PFSK-1 (cell line): Measurements from ENCODE around the gene LSP1.

ENCODE experiments used
- FOXP2 ChIP-seq: optimal IDR thresholded peaks from 2 replicates; pipeline ENCODE3; 2011; ENCODE audit warnings: borderline replicate concordance, control low read depth, inconsistent platforms; ENCODE audit not compliant: insufficient read depth; ENCODE audit errors: extremely low read length, extremely low read depth
- POLR2AphosphoS5 ChIP-seq: IDR thresholded peaks from 2 replicates; pipeline ENCODE4 v1.6.1; 2012; ENCODE audit warnings: low read depth, mild to moderate bottlenecking, control low read depth, low read length, moderate library complexity
- SIN3A ChIP-seq: IDR thresholded peaks from 2 replicates; pipeline ENCODE4 v1.6.1; 2012; ENCODE audit warnings: mild to moderate bottlenecking, low read length, moderate library complexity, borderline replicate concordance; ENCODE audit not compliant: insufficient read depth
- TAF1 ChIP-seq: IDR thresholded peaks from 2 replicates; pipeline ENCODE4 v1.6.1; 2012; ENCODE audit warnings: low read length, control low read depth, borderline replicate concordance; ENCODE audit not compliant: insufficient read depth
- TF ChIP-seq, protein P1 (sequence below), 2 experiments: IDR thresholded peaks; 2 replicates each; pipeline versions ENCODE4 v1.6.1 to v1.8.0; 2011 to 2012; ENCODE audit warnings: low read depth in 2 of 2, low read length in 2 of 2, control low read depth in 1 of 2, inconsistent platforms in 1 of 2, mild to moderate bottlenecking in 1 of 2, moderate library complexity in 1 of 2; ENCODE audit not compliant: insufficient read depth in 1 of 2

LSP1 gene

DNA sequence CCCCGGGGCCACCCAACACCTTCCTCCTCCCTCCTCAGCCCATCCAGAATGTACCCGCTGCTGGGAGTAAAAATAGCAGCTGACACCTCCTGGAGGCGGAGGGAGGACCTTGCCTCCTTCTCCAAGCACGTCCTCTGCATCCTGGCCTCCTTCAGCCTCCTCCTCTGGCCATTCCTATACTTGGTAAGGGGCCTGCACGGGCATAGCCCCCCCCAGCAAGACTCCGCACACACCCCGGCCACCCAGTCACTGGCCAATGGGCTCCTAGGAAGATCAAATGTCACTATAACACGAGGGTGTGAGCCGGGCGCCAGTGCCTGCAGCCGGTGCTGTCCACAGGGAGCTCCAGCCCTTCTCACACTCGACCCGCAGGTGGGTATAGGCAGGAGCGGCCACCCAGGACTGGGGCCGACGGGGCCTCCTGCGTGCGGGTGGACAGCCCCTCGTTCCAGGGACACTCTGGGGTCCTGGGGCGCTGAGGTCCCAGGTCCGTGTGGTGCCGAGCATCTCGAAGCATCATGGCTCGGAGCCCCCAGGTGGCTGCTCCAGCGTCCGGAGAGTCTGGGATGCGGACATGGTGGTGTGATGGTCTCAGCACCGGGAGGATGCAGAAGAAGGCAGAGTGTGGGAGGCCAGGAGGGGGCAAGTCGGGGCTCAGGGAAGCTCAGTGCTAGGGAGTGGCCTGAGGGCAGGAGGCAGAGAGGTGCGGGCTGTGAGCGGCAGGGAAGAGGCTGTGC, 66.7 kb downstream of the LSP1 start, which contains the start of gene TNNT3:
TNNT3 (plus strand) TSS at position 313 of the 737 bp plus-strand sequence. CDS start 3,172 bp downstream, outside the sequence.
- TF ChIP-seq FOXP2 (no peak), POLR2AphosphoS5 (no peak), TAF1 (no peak), SIN3A (no peak)
- TF ChIP-seq, protein P1, sequence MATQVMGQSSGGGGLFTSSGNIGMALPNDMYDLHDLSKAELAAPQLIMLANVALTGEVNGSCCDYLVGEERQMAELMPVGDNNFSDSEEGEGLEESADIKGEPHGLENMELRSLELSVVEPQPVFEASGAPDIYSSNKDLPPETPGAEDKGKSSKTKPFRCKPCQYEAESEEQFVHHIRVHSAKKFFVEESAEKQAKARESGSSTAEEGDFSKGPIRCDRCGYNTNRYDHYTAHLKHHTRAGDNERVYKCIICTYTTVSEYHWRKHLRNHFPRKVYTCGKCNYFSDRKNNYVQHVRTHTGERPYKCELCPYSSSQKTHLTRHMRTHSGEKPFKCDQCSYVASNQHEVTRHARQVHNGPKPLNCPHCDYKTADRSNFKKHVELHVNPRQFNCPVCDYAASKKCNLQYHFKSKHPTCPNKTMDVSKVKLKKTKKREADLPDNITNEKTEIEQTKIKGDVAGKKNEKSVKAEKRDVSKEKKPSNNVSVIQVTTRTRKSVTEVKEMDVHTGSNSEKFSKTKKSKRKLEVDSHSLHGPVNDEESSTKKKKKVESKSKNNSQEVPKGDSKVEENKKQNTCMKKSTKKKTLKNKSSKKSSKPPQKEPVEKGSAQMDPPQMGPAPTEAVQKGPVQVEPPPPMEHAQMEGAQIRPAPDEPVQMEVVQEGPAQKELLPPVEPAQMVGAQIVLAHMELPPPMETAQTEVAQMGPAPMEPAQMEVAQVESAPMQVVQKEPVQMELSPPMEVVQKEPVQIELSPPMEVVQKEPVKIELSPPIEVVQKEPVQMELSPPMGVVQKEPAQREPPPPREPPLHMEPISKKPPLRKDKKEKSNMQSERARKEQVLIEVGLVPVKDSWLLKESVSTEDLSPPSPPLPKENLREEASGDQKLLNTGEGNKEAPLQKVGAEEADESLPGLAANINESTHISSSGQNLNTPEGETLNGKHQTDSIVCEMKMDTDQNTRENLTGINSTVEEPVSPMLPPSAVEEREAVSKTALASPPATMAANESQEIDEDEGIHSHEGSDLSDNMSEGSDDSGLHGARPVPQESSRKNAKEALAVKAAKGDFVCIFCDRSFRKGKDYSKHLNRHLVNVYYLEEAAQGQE (IDR thresholded peaks at IDR 0.05; ENCODE audit: insufficient read depth in 1 of 2, low read depth in 2 of 2, low read length in 2 of 2), result no peak

- TF ChIP-seq, protein P1 (IDR thresholded peaks at IDR 0.05; ENCODE audit: insufficient read depth in 1 of 2, low read depth in 2 of 2, low read length in 2 of 2), result no peak
- TF ChIP-seq SIN3A, result no peak
- no peak for TF ChIP-seq FOXP2
- no peak for TF ChIP-seq TAF1
- TF ChIP-seq POLR2AphosphoS5, result no peak
These were observed 67.4 kb downstream of the LSP1 start for GRCh38 chr11:1920128-1920908.

DNA sequence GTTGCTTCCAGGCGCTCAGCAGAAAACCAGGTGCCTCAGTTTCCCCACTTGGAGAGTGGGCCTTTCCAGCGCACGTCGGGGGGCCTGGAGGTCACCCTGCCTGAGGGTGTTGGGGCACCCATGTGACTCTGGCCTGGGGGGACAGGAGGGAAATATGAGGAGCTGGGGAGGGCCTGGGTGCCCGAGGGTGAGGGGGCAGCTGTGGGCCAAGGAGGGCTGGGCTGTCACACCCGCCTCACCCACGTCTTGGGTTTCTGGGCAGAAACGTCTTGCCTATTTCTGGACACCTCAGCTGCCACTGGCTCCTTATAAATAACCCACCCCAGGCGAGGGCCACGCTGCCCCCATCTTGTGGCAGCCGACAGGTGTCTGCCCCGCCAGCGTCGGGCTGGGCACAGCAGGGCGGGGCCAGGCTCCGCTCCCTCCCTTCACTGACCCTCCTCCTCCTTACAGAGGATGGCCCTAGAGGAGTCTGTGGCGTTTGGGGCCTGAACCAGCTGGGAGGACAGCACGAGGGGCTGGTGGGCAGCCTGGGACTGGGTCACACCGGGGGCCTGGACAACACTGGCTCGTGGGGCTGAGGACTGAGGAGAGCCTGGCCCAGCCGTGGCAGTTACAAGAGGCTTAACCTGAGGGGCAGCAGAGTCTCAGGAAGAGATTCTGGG, 68.2 kb downstream of the LSP1 start:
- no peak for TF ChIP-seq FOXP2

GRCh38 chr11:1921574-1922141, 68.8 kb downstream of the LSP1 start:
- TF ChIP-seq, protein P1 (IDR thresholded peaks at IDR 0.05; ENCODE audit: insufficient read depth in 1 of 2, low read depth in 2 of 2, low read length in 2 of 2), result no peak
- TF ChIP-seq TAF1, result no peak
- no peak for TF ChIP-seq FOXP2
- no peak for TF ChIP-seq POLR2AphosphoS5
- no peak for TF ChIP-seq SIN3A

DNA sequence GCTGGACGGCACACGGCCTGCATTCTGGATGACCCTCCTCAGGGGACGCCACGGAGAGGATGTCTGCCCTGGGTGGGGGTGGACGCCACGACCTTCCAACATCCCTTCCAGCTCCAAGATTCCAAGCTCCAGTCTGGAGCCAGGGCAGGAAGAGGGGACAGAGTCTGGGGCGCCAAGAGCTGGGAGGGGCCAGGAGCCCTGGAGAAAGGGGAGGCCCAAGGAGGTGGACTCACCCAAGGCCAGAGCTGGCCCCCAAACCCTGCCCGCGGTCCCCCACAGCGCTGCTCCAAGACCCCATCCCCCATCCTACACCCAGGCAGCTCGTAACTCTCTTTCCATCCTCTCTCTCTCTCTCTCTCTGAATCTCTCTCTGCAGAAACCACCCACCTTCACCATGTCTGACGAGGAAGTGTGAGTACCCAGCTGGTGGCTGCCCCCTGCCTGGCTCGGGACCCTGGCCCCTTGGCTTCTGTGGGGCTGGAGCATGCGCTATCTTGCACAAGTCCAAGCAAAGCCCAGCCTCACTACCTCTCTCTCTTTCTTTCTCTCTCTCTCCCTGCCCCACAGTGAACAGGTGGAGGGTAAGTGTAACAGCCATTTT, 69.7 kb downstream of the LSP1 start:
- no peak for TF ChIP-seq TAF1
- TF ChIP-seq SIN3A, result no peak
- TF ChIP-seq, protein P1 (IDR thresholded peaks at IDR 0.05; ENCODE audit: insufficient read depth in 1 of 2, low read depth in 2 of 2, low read length in 2 of 2), result no peak
- no peak for TF ChIP-seq FOXP2
- TF ChIP-seq POLR2AphosphoS5, result no peak
